RWPE1 (cell line): ENCODE data around the gene ANO1.

Source experiments
- CTCF ChIA-PET: fragments of 350-600 bp; sonication (Branson Sonifier 250); formaldehyde crosslinking; extraction: SDS; loops from one replicate; lab custom pipeline; 2021; lab: Yijun Ruan, JAX
- POLR2A ChIA-PET: fragments of 400-600 bp; formaldehyde crosslinking; extraction: SDS; loops from one replicate; lab custom pipeline; 2020; ENCODE audit warnings: antibody characterized with exemption; ENCODE audit not compliant: low non-redundant PET; lab: Yijun Ruan, JAX
- DNase-seq: peaks from one replicate; pipeline ENCODE4 v3.0.0; 2012; ENCODE audit warnings: low spot score
- H3K27ac ChIP-seq: fragments of 450-650 bp; 2 replicates; pipeline ENCODE4 v1.5.1; 2017
- TF ChIP-seq, protein P1 (sequence below): fragments of 450-650 bp; conservative IDR thresholded peaks from 2 replicates; pipeline ENCODE4 v1.5.1; 2017; ENCODE audit warnings: low read depth, mild to moderate bottlenecking

Gene ANO1

DNA sequence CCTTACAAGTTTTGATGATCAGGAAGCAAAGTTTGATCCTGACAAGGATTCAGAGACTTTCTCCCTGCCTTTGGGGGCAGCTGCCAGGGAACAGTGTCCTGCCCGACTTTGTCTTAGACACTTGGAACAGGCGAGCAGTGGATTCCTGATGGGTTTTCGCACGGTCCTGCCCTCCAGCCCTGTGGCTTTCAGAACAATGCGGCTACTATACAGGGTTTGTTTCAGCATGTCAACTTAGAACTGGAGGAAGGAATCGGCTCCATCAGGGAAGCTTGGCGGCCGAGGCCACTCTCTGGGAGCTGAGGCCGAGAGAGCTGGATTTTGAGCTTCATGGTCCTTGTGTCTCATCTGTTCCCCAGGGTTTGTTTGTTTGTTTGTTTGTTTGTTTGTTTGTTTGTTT lies 11.5 kb downstream of the ANO1 start:
- no peak for DNase-seq
- ChIA-PET CTCF (interaction anchor here (0.7 kb wide), 2 partner anchors 70 to 187 kb away, joined by 3 read pairs; no protein-coding TSS in a partner anchor), POLR2A (no interaction called here)
- no peak overlapping the region for H3K27ac ChIP-seq
- TF ChIP-seq, protein P1, sequence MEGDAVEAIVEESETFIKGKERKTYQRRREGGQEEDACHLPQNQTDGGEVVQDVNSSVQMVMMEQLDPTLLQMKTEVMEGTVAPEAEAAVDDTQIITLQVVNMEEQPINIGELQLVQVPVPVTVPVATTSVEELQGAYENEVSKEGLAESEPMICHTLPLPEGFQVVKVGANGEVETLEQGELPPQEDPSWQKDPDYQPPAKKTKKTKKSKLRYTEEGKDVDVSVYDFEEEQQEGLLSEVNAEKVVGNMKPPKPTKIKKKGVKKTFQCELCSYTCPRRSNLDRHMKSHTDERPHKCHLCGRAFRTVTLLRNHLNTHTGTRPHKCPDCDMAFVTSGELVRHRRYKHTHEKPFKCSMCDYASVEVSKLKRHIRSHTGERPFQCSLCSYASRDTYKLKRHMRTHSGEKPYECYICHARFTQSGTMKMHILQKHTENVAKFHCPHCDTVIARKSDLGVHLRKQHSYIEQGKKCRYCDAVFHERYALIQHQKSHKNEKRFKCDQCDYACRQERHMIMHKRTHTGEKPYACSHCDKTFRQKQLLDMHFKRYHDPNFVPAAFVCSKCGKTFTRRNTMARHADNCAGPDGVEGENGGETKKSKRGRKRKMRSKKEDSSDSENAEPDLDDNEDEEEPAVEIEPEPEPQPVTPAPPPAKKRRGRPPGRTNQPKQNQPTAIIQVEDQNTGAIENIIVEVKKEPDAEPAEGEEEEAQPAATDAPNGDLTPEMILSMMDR: no peak

DNA sequence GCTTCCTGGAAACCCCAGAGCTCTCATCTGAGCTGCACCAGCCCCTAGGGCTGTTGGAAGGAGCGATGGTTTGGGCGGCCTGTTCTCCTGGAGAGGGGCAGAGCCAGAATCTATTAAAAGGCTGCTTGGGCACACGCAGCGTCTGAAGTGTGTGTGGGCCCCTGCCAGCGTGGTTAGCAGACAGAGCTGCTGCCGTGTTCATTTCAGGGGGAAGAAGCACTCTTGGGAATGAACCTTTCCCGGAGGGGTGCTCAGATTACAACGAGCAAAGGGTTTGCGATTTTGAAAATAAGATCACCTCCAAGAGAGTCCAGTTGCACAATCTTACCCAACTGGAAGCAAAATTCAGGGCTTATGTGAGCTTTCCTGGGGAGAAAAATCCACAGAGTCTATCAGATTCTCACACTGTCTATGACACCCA lies 12.9 kb downstream of the ANO1 start:
- ChIA-PET POLR2A (no interaction called here), CTCF (interaction anchor here (0.8 to 1.1 kb wide), 2 partner anchors 33 to 172 kb away, joined by 3 to 4 read pairs; no protein-coding TSS in a partner anchor)

DNA sequence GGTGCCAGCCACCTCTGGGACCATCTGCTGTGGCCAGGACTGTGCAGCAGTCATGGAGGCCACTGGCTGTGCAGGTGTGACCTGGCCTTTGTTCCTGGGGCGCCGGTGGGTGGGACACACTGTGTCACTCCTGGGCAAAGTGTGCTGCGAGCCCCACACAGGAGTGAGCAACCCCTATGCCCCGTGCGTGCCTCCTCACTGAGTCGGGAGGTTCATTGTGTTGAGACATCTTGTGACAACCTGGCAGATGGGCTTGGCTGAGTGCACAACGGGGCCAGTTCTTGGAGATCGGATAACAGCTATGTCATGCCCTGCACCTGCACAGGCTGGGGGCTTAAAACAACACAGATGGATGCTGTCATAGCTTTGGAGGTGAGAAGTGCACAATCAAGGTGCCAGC lies 13.5 kb downstream of the ANO1 start:
- TF ChIP-seq, protein P1: no peak
- ChIA-PET POLR2A (no interaction called here), CTCF (interaction anchor here (1.1 kb wide), 1 partner anchor 173 kb away, joined by 3 read pairs; no protein-coding TSS in a partner anchor)
- DNase-seq: no peak
- no peak overlapping the region for H3K27ac ChIP-seq

More for the DNA sequence above, 12.9 kb downstream of the ANO1 start:
- no peak overlapping the region for H3K27ac ChIP-seq
- no peak for DNase-seq
- TF ChIP-seq, protein P1: no peak

DNA sequence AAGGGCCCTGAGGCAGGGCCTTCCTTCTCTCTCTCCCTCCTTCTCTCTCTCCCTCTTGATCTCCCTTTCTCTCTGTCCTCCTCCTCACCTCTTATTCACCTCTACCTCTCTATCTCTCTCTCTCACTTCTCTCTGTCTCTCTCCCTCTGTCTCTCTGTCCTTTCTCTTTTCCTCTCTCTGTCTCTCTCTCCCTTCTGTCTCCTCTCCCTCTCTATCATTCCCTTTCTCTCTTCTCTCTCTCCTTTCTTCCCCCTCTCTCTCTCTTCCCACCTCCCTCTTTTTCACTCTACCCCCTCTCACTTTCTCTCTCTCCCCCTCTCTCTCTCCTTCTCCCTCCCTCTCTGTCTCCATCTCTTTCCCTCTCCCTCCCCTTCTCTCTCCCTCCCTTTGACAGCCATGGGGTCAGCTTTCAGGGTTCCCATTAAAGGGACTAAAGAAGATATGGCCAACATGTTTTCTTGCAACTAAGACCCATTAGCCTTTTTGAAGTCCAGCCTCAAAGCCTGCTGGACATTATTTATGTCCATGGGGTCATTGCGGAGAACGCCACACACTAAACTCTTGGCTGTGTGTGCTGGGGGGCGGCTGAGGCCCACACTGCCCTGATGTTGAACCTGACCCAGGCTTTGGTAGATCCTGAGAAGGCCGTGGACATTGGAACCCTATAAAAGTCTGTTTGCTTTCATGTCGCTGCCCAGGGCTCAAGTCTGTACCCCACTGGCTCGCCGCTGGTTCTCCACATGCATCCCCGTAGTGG lies 15.0 kb downstream of the ANO1 start:
- no peak for DNase-seq
- H3K27ac ChIP-seq: no peak overlapping the region
- TF ChIP-seq, protein P1: no peak
- ChIA-PET CTCF (no interaction called here), POLR2A (no interaction called here)

DNA sequence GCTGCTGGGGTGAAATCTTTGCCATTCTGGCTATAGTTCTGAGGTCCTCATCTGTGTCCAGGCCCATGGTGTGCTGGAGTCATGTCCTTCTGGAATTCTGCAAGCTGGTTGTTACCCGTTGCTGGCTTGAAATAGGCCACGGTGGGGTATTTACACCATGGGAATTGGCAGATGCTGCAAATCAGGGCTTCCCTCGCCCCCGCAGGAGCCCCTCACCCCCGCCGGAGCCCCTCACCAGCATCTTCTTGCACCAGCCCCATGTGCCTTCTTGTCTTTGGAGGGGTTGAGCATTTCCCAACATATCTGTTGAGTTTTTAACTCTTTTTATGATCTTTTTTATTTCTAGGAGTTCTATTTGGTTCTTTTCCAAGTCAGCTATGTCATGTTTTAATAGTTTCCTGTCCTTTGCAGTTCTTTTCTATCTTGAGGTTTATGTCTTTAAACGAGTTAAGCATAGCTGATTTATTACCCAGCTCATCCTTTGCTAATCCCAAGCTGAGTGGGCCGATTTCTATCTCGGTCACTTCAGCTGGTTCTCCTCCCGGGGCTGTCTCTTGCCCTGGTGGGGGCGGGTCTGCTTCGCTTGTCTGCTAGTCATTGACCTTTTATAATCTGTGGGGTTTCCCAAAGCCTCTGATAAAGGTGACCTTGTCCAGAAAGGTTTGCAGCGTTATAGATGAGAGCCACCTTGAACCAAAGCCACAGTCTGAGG lies 17.6 kb downstream of the ANO1 start:
- POLR2A ChIA-PET: no interaction called here
- no peak overlapping the region for H3K27ac ChIP-seq
- DNase-seq: no peak
- TF ChIP-seq, protein P1: no peak
- CTCF ChIA-PET: no interaction called here

DNA sequence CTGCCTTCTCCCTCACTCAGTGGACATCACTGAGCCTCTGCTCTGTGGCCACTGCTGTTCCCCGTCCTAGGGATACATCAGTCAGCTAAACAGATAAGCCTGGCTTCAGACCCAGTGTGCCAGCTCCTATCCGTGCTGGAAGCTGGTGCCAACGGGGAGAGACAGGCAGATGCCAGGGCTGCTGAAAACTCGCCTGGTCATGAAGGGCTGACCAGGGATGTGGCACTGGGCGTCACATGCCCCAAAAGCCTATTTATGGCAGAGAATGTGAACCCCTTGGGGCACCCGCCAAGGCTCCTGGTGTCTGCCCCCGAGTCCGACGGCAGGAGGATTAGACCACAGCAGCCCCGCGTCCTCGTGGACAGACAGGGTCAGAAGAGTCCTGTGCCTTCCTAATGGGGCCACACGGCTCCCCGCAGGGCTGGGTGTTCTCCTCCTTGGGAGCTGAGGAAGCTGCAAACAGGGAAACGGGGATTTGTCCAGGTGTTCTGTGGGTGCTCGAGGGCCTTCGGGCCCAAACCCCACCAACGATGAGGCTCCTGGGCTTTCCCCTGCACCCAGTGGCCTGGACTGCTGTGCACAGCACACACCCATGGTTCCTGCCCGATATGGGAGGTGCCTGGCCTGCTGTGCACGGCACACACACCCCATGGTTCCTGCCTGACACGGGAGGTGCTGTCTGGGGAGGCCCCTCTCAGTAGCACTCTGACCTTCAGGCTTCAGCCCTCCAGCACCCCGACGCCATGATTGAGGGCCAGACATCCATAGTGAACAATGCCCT lies 19.9 kb downstream of the ANO1 start:
- POLR2A ChIA-PET: no interaction called here
- CTCF ChIA-PET: no interaction called here
- no peak for DNase-seq
- no peak overlapping the region for H3K27ac ChIP-seq
- TF ChIP-seq, protein P1: no peak
